ENCODE measurements around the gene PACC1.

GRCh38 chr1:212401838-212402582 lies 12.7 kb downstream of the PACC1 start:
- TF ChIP-seq CTCF (IDR thresholded peaks at IDR 0.05) (no peak), POLR2A (IDR thresholded peaks at IDR 0.05) (no peak)

Data from testis (tissue), 2 donors.